PC-3 (cell line): Measurements from ENCODE around the gene TTBK1. TPM values are rescaled to one million over a fixed set of nuclear protein-coding genes. Genes with fewer than 3 reads are reported as not detected.

ENCODE experiments used
- ATAC-seq: fragments of 200-7000 bp; cut with Tn5 transposase; 2 replicates; pipeline ENCODE4 v1.9.1; 2020; ENCODE audit warnings: mild to moderate bottlenecking, moderate library complexity
- BruUV-seq: library from RNA; stranded (reverse); fragments of 400-500 nt; replicated peaks from 2 replicates; lab custom pipeline; 2021; lab: Mats Ljungman, UMichigan
- CTCF ChIA-PET: fragments of 300-600 bp; sonication (Branson Sonifier 250); formaldehyde crosslinking; loops from one replicate; lab custom pipeline; 2022; ENCODE audit warnings: antibody characterized with exemption; lab: Charles Lee
- POLR2A ChIA-PET: fragments of 300-600 bp; sonication (Branson Sonifier 250); formaldehyde crosslinking; loops from one replicate; lab custom pipeline; 2022; ENCODE audit warnings: antibody characterized with exemption; ENCODE audit not compliant: unreplicated experiment; lab: Charles Lee
- DNase-seq: peaks from one replicate; pipeline ENCODE4 v3.0.0-alpha.2; 2015
- H2AFZ ChIP-seq: fragments of 300-600 bp; sonication (generic); 2 replicates; pipeline ENCODE4 v1.6.0; 2016; ENCODE audit warnings: antibody characterized with exemption, low read length
- H3F3A ChIP-seq: fragments of 300-600 bp; sonication (generic); one replicate; pipeline ENCODE4 v1.6.0; 2017; ENCODE audit warnings: antibody characterized with exemption, low read length, control low read depth, mild to moderate bottlenecking; ENCODE audit not compliant: unreplicated experiment
- H3K27ac ChIP-seq: fragments of 300-600 bp; sonication (generic); 2 replicates; pipeline ENCODE4 v1.5.1; 2016; ENCODE audit warnings: mild to moderate bottlenecking, low read length
- H3K27me3 ChIP-seq: fragments of 300-600 bp; sonication (generic); 2 replicates; pipeline ENCODE4 v1.6.1; 2016; ENCODE audit warnings: low read length, mixed read lengths
- H3K36me3 ChIP-seq: fragments of 300-600 bp; sonication (generic); 2 replicates; pipeline ENCODE4 v1.6.1; 2016; ENCODE audit warnings: low read depth, mixed run types, low read length, mixed read lengths
- H3K4me1 ChIP-seq: fragments of 300-600 bp; sonication (generic); 2 replicates; pipeline ENCODE4 v1.5.1; 2016; ENCODE audit warnings: low read length; ENCODE audit not compliant: insufficient read depth
- H3K4me2 ChIP-seq: fragments of 300-600 bp; sonication (generic); 2 replicates; pipeline ENCODE4 v1.6.0; 2016; ENCODE audit warnings: low read length
- H3K4me3 ChIP-seq: fragments of 300-600 bp; sonication (generic); 2 replicates; pipeline ENCODE4 v1.5.1; 2016; ENCODE audit warnings: mild to moderate bottlenecking, low read length, mixed read lengths
- H3K79me2 ChIP-seq: fragments of 300-600 bp; sonication (generic); 2 replicates; pipeline ENCODE4 v1.6.1; 2017; ENCODE audit warnings: low read length, mixed read lengths
- H3K9ac ChIP-seq: fragments of 300-600 bp; sonication (generic); 2 replicates; pipeline ENCODE4 v1.6.0; 2016; ENCODE audit warnings: mild to moderate bottlenecking, low read length
- H3K9me2 ChIP-seq: fragments of 300-600 bp; sonication (generic); replicated peaks from 2 replicates; pipeline ENCODE4 v1.6.1; 2016; ENCODE audit warnings: mixed run types, low read length, mixed read lengths
- H3K9me3 ChIP-seq: fragments of 300-600 bp; sonication (generic); 2 replicates; pipeline ENCODE4 v1.6.1; 2016; ENCODE audit warnings: low read length, mixed read lengths
- H4K20me1 ChIP-seq: fragments of 300-600 bp; sonication (generic); 2 replicates; pipeline ENCODE4 v1.6.1; 2016; ENCODE audit warnings: low read length, mixed read lengths
- CTCF ChIP-seq: fragments of 300-600 bp; sonication (generic); conservative IDR thresholded peaks from 2 replicates; pipeline ENCODE4 v1.5.1; 2017; ENCODE audit warnings: antibody characterized with exemption, low read depth, mild to moderate bottlenecking, low read length
- EZH2 ChIP-seq: fragments of 300-600 bp; sonication (generic); IDR thresholded peaks from one replicate; pipeline ENCODE4 v1.6.1; 2017; ENCODE audit warnings: antibody characterized with exemption, mild to moderate bottlenecking, low read length; ENCODE audit not compliant: unreplicated experiment
- EZH2phosphoT487 ChIP-seq: fragments of 300-600 bp; sonication (generic); IDR thresholded peaks from 2 replicates; pipeline ENCODE4 v1.6.1; 2018; ENCODE audit warnings: mild to moderate bottlenecking, antibody characterized with exemption, low read length, borderline replicate concordance
- intact Hi-C: fragments of 100-400 bp; cut with micrococcal nuclease; formaldehyde crosslinking; loops from 2 replicates; pipeline ENCODE4 v1.9.0; 2023
- total RNA-seq: library from RNA; depleted of rRNA; stranded (reverse); fragments of >200 nt; gene quantifications from 2 replicates; pipeline ENCODE4 v1.2.3, GENCODE V29; 2014

Gene TTBK1
- total RNA-seq, 1 experiment from 2014 or later: not detected

DNA sequence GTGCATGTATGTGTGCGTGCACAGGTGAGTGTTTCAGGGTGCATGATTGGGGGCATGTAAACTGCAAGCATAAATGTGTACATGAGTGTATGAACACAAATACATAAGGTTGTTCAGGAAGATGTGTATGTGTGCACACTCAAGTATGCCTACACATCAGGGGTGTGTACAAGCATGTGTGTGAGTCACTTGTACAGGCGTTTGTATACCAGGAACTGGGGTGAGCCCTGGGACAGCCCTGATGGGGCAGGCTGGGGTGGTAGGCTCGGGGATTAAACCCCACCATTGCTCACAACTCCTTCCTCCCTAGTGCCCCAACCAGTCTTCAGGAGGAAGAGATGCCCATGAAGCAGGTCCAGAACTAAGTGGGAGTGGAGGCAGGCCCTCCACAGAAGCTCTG is 61.1 kb downstream of the TTBK1 start:
- intact Hi-C loops: no loop called here
- ChIA-PET POLR2A (no interaction called here), CTCF (no interaction called here)
- Histone ChIP-seq H3K4me3 (no peak overlapping the region), H3K27me3 (peaks cover 3% of the 10 kb centered on the region; the same call in 1 of the 2 replicates), H3K79me2 (no peaks in the 10 kb centered on the region), H3K9ac (no peak overlapping the region), H3K4me1 (peaks cover 10% of the 10 kb centered on the region; the same call in 1 of the 2 replicates), H3K4me2 (no peak overlapping the region), H4K20me1 (no peaks in the 10 kb centered on the region), H3F3A (no peaks in the 10 kb centered on the region), H3K9me3 (no peaks in the 10 kb centered on the region), H3K27ac (no peak overlapping the region), H2AFZ (no peak overlapping the region), H3K9me2 (no peaks in the 10 kb centered on the region), H3K36me3 (no peaks in the 10 kb centered on the region)
- DNase-seq: no peak
- ATAC-seq: no peak
- BruUV-seq: no TSS peak
- TF ChIP-seq EZH2phosphoT487 (no peak), CTCF (no peak), EZH2 (no peak)

DNA sequence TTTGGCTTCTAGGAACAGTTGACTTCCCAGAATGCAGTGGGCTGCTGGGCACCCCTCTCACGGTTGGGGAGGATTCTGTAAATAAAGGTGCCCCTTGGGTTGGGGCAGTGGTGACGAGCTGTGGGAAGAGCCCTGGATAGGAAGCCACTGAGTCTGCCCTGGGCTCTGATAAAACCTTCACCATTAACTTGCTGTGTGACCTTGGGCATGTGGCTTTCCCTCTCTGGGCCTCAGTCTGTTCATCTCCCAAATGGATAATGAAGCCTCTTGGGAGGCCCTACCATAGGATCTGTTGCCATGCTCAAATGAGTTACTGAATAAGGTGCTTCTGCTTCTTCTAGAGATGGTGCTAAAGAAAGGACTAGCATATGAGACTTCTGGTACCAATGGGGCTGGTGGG is 61.6 kb downstream of the TTBK1 start:
- BruUV-seq: no TSS peak
- no peak for ATAC-seq
- H4K20me1 ChIP-seq: no peaks in the 10 kb centered on the region
- H3K9me3 ChIP-seq: no peaks in the 10 kb centered on the region
- H3K36me3 ChIP-seq: no peaks in the 10 kb centered on the region
- no peak overlapping the region for H2AFZ ChIP-seq
- no peak overlapping the region for H3K4me3 ChIP-seq
- H3K9ac ChIP-seq: no peak overlapping the region
- TF ChIP-seq EZH2 (no peak), CTCF (no peak), EZH2phosphoT487 (no peak)
- H3K27ac ChIP-seq: no peak overlapping the region
- no peak for DNase-seq
- H3F3A ChIP-seq: no peaks in the 10 kb centered on the region
- intact Hi-C loops: no loop called here
- no peak overlapping the region for H3K4me2 ChIP-seq
- POLR2A ChIA-PET: no interaction called here
- CTCF ChIA-PET: no interaction called here
- no peaks in the 10 kb centered on the region for H3K79me2 ChIP-seq
- no peaks in the 10 kb centered on the region for H3K9me2 ChIP-seq
- H3K4me1 ChIP-seq: peaks cover 10% of the 10 kb centered on the region; the same call in 1 of the 2 replicates
- peaks cover under 1% of the 10 kb centered on the region; the same call in 1 of the 2 replicates for H3K27me3 ChIP-seq

- H3K4me1 ChIP-seq: peaks cover 10% of the 10 kb centered on the region; the same call in 1 of the 2 replicates
- H3K27ac ChIP-seq: no peak overlapping the region
- POLR2A ChIA-PET: no interaction called here
- ATAC-seq (no peak), DNase-seq (no peak)
- CTCF ChIA-PET: no interaction called here
- no peak overlapping the region for H3K4me3 ChIP-seq
- no peak overlapping the region for H2AFZ ChIP-seq
- no peak overlapping the region for H3K4me2 ChIP-seq
- no peaks in the 10 kb centered on the region for H3K9me3 ChIP-seq
- no peaks in the 10 kb centered on the region for H4K20me1 ChIP-seq
- no peaks in the 10 kb centered on the region for H3F3A ChIP-seq
- no peaks in the 10 kb centered on the region for H3K36me3 ChIP-seq
- intact Hi-C loops: no loop called here
- no peaks in the 10 kb centered on the region for H3K27me3 ChIP-seq
- H3K9ac ChIP-seq: no peak overlapping the region
- no peaks in the 10 kb centered on the region for H3K79me2 ChIP-seq
- H3K9me2 ChIP-seq: no peaks in the 10 kb centered on the region
- BruUV-seq: no TSS peak
- no peak for TF ChIP-seq CTCF
- no peak for TF ChIP-seq EZH2
- TF ChIP-seq EZH2phosphoT487: no peak
Observed at GRCh38 chr6:43306086-43306485, 62.8 kb downstream of the TTBK1 start.
